Measurements from ENCODE around the gene SSX2.
"Not testable (repeated sequence)": the region's sequence is repeated elsewhere in the genome, so short reads cannot be mapped to it uniquely, and the experiment has no call there.

- TF ChIP-seq E2F4 (CRISPR knock-in tag; IDR thresholded peaks at IDR 0.05; ENCODE audit: borderline replicate concordance, low read depth); GABPB1 (CRISPR knock-in tag; IDR thresholded peaks at IDR 0.05); CTCF (IDR thresholded peaks at IDR 0.05); FOXK1 (CRISPR knock-in tag; IDR thresholded peaks at IDR 0.05); CREM (CRISPR knock-in tag; IDR thresholded peaks at IDR 0.05); ESRRA (CRISPR knock-in tag; IDR thresholded peaks at IDR 0.05; ENCODE audit: borderline replicate concordance); SP1 (CRISPR knock-in tag; conservative IDR thresholded peaks at IDR 0.05); CBFB (CRISPR knock-in tag; IDR thresholded peaks at IDR 0.05; ENCODE audit: low read depth); MAX (CRISPR knock-in tag; IDR thresholded peaks at IDR 0.05); IRF2 (CRISPR knock-in tag; IDR thresholded peaks at IDR 0.05; ENCODE audit: borderline replicate concordance, low read depth); ATF6 (CRISPR knock-in tag; IDR thresholded peaks at IDR 0.05); NFE2L1 (CRISPR knock-in tag; IDR thresholded peaks at IDR 0.05); NFYB (CRISPR knock-in tag; conservative IDR thresholded peaks at IDR 0.05; ENCODE audit: low read depth): not testable (repeated sequence)
Measured at GRCh38 chrX:52648956-52649355, 58.0 kb downstream of the SSX2 start.

Measured in WTC11 (cell line).